ENCODE measurements around the gene INTU. TPM values are rescaled to one million over a fixed set of nuclear protein-coding genes. Genes with fewer than 3 reads are reported as not detected.
A peak's percentile ranks its signal among the peaks of the same experiment; 100 is the strongest.

Gene INTU
- total and polyA plus RNA-seq, 9 of the 15 experiments (the other 6 are each of a cell fraction or from before 2014, with no cell fraction given), result 1.5 to 8.9 (median 3.9) TPM

DNA sequence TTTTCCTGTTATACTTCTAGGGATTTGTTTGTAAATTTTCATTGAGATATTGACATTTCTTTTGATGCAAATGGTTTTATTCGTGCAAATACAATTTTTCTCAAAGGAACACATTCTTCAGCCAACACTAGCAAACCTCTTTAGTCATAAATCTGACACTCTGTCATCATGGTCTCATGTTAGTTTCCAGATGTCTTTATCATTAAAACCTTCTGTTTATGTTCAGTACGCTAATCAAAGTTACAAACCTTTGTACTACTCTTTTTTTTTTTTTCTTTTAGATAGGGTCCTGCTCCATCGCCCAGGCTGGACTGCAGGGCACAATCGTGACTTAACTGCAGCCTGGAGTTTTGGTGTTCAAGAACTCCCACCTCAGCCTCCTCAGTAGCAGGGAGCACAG lies 104.5 kb downstream of the INTU start (continued):
- no peak for TF ChIP-seq ZNF175 (CRISPR knock-in tag; IDR thresholded peaks at IDR 0.05; ENCODE audit: low read depth)
- TF ChIP-seq, protein P1, sequence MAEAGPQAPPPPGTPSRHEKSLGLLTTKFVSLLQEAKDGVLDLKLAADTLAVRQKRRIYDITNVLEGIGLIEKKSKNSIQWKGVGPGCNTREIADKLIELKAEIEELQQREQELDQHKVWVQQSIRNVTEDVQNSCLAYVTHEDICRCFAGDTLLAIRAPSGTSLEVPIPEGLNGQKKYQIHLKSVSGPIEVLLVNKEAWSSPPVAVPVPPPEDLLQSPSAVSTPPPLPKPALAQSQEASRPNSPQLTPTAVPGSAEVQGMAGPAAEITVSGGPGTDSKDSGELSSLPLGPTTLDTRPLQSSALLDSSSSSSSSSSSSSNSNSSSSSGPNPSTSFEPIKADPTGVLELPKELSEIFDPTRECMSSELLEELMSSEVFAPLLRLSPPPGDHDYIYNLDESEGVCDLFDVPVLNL (CRISPR knock-in tag; IDR thresholded peaks at IDR 0.05; ENCODE audit: low read depth), result no peak
- no peak for TF ChIP-seq ZNF134 (CRISPR knock-in tag; conservative IDR thresholded peaks at IDR 0.05)
- TF ChIP-seq BRCA1 (IDR thresholded peaks at IDR 0.05), result no peak
- no peak for TF ChIP-seq BRCA1 (CRISPR knock-in tag; IDR thresholded peaks at IDR 0.05)
- TF ChIP-seq ZNF23 (CRISPR knock-in tag; IDR thresholded peaks at IDR 0.05), result no peak
- TF ChIP-seq KDM2B (CRISPR knock-in tag; IDR thresholded peaks at IDR 0.05), result no peak
- TF ChIP-seq EHMT2 (IDR thresholded peaks at IDR 0.05), result no peak
- TF ChIP-seq TCF7 (IDR thresholded peaks at IDR 0.05; ENCODE audit: borderline replicate concordance), result no peak
- peak; percentile 66; the same call in 1 of the 2 replicates for TF ChIP-seq EP300 (IDR thresholded peaks at IDR 0.05; ENCODE audit: low read length)
- TF ChIP-seq ZNF282 (CRISPR knock-in tag; IDR thresholded peaks at IDR 0.05), result no peak
- peak in 1 of 2 experiments; percentile 80; a peak in 2 of 4 replicates for TF ChIP-seq RCOR1 (IDR thresholded peaks at IDR 0.05; ENCODE audit: borderline replicate concordance in 1 of 2, low read depth in 2 of 2, low read length in 2 of 2)
- TF ChIP-seq, protein P2, sequence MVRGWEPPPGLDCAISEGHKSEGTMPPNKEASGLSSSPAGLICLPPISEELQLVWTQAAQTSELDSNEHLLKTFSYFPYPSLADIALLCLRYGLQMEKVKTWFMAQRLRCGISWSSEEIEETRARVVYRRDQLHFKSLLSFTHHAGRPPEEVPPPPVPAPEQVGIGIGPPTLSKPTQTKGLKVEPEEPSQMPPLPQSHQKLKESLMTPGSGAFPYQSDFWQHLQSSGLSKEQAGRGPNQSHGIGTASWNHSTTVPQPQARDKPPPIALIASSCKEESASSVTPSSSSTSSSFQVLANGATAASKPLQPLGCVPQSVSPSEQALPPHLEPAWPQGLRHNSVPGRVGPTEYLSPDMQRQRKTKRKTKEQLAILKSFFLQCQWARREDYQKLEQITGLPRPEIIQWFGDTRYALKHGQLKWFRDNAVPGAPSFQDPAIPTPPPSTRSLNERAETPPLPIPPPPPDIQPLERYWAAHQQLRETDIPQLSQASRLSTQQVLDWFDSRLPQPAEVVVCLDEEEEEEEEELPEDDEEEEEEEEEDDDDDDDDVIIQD (CRISPR knock-in tag; IDR thresholded peaks at IDR 0.05), result no peak
- TF ChIP-seq TRIM24 (IDR thresholded peaks at IDR 0.05), result peak; percentile 46 to 70; a peak in 2 of 4 replicates
- TF ChIP-seq PHTF2 (CRISPR knock-in tag; IDR thresholded peaks at IDR 0.05), result no peak
- TF ChIP-seq, protein P3, sequence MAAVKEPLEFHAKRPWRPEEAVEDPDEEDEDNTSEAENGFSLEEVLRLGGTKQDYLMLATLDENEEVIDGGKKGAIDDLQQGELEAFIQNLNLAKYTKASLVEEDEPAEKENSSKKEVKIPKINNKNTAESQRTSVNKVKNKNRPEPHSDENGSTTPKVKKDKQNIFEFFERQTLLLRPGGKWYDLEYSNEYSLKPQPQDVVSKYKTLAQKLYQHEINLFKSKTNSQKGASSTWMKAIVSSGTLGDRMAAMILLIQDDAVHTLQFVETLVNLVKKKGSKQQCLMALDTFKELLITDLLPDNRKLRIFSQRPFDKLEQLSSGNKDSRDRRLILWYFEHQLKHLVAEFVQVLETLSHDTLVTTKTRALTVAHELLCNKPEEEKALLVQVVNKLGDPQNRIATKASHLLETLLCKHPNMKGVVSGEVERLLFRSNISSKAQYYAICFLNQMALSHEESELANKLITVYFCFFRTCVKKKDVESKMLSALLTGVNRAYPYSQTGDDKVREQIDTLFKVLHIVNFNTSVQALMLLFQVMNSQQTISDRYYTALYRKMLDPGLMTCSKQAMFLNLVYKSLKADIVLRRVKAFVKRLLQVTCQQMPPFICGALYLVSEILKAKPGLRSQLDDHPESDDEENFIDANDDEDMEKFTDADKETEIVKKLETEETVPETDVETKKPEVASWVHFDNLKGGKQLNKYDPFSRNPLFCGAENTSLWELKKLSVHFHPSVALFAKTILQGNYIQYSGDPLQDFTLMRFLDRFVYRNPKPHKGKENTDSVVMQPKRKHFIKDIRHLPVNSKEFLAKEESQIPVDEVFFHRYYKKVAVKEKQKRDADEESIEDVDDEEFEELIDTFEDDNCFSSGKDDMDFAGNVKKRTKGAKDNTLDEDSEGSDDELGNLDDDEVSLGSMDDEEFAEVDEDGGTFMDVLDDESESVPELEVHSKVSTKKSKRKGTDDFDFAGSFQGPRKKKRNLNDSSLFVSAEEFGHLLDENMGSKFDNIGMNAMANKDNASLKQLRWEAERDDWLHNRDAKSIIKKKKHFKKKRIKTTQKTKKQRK (IDR thresholded peaks at IDR 0.05; ENCODE audit: borderline replicate concordance, low read depth, low read length), result no peak
- TF ChIP-seq ZBTB8A (IDR thresholded peaks at IDR 0.05; ENCODE audit: partially characterized antibody), result no peak
- TF ChIP-seq NCOR1 (IDR thresholded peaks at IDR 0.05), result peak; percentile 71
- no peak for TF ChIP-seq SMARCC2 (IDR thresholded peaks at IDR 0.05; ENCODE audit: low read depth)
- TF ChIP-seq RBM17 (IDR thresholded peaks at IDR 0.05; ENCODE audit: borderline replicate concordance, low read depth, low read length), result no peak
- TF ChIP-seq ZNF766 (CRISPR knock-in tag; conservative IDR thresholded peaks at IDR 0.05), result peak; percentile 85
- TF ChIP-seq MED1 (CRISPR knock-in tag; IDR thresholded peaks at IDR 0.05; ENCODE audit: borderline replicate concordance), result no peak
- no peak for TF ChIP-seq TRIM28 (IDR thresholded peaks at IDR 0.05)
- TF ChIP-seq TEAD4 (IDR thresholded peaks at IDR 0.05; ENCODE audit: low read length), result peak; percentile 86
- no peak for TF ChIP-seq TEAD4 (CRISPR knock-in tag; IDR thresholded peaks at IDR 0.05; ENCODE audit: borderline replicate concordance)
- TF ChIP-seq YY1 (IDR thresholded peaks at IDR 0.05; ENCODE audit: borderline replicate concordance in 1 of 3, control insufficient read depth in 1 of 3, extremely low read depth in 1 of 3, insufficient read depth in 3 of 3, insufficient read length in 1 of 3, insufficient replicate concordance in 2 of 3, low read depth in 1 of 3, low read length in 2 of 3), result no peak
